Measurements from ENCODE around the gene OR52I1.

DNA sequence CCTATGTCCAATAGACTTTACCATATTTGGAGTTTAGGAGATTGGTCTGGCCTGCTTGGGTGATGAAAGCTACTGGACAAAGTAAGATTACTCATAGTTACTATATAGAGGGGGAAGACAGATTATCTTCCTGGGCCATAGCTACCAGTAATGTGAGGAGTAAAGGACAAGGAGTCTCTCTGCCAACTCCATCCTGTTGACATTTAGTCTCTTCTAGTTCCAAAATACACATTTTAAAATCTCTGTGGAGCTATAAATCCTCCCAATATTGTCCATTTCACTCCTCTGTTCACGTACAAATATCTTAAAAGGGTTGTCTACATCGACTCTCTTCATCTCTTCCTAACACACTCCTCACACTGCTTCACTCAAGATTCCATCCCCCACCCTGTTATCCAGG is 42.3 kb downstream of the OR52I1 start:
- TF ChIP-seq EP300 (conservative IDR thresholded peaks at IDR 0.05; ENCODE audit: poor library complexity, severe bottlenecking) = no peak
- TF ChIP-seq EZH2 (IDR thresholded peaks at IDR 0.05; ENCODE audit: borderline replicate concordance, insufficient read depth, low read length, poor library complexity, severe bottlenecking) = no peak
- TF ChIP-seq, protein P1, sequence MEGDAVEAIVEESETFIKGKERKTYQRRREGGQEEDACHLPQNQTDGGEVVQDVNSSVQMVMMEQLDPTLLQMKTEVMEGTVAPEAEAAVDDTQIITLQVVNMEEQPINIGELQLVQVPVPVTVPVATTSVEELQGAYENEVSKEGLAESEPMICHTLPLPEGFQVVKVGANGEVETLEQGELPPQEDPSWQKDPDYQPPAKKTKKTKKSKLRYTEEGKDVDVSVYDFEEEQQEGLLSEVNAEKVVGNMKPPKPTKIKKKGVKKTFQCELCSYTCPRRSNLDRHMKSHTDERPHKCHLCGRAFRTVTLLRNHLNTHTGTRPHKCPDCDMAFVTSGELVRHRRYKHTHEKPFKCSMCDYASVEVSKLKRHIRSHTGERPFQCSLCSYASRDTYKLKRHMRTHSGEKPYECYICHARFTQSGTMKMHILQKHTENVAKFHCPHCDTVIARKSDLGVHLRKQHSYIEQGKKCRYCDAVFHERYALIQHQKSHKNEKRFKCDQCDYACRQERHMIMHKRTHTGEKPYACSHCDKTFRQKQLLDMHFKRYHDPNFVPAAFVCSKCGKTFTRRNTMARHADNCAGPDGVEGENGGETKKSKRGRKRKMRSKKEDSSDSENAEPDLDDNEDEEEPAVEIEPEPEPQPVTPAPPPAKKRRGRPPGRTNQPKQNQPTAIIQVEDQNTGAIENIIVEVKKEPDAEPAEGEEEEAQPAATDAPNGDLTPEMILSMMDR (IDR thresholded peaks at IDR 0.05; ENCODE audit: poor library complexity, severe bottlenecking) = no peak

Measured in neural cell (in vitro differentiated cells).